ENCODE results near the gene UBE2D2. TPM values are rescaled to one million over a fixed set of nuclear protein-coding genes. Genes with fewer than 3 reads are reported as not detected.
"Not testable (repeated sequence)": the region's sequence is repeated elsewhere in the genome, so short reads cannot be mapped to it uniquely, and the experiment has no call there.

The UBE2D2 gene
- 100 to 1,000 TPM; 140 to 182 (median 155) TPM for polyA plus RNA-seq (ENCODE audit: insufficient read length in 4 of 4)

DNA sequence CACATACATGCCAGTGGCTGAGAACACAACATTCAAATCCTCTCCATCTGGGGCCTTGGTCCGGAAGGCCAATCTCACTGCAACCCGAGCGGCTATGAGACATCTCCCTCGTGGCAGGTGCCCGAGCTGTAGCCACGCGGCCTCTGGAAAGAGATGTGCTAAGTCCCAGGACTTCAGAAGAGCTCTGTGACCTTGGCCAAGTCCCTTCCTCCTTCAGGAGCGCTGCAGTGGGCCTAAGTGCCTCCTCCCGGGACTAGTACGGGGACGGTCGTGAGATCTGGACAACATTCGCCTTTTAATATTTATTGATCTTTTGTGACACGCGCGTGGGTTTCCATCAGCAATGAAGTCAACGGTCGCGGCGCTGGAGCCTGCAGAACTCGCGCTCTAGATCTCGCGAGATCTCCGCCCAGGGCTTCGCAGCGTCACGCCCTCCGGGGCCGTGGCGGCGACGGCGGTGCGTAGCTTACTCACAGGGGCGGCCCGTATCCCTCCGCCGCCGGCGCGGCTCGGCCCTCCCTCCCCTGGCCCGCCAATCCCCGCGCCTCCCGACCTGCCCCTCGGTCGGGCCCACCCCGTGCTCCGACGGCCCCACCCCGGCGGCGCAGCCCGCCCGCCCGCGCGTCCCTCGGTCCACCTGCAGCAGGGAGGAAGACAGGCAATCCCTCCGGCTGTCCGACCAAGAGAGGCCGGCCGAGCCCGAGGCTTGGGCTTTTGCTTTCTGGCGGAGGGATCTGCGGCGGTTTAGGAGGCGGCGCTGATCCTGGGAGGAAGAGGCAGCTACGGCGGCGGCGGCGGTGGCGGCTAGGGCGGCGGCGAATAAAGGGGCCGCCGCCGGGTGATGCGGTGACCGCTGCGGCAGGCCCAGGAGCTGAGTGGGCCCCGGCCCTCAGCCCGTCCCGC lies at the start of gene UBE2D2:
TSS of gene UBE2D2 (plus strand) at position 588 of the 903 bp plus-strand sequence. CDS start 453 bp downstream, outside the sequence.
- peak; percentile 92 to 98 (median 95) for DNase-seq (ENCODE audit: low read depth in 4 of 4, low spot score in 2 of 4)

DNA sequence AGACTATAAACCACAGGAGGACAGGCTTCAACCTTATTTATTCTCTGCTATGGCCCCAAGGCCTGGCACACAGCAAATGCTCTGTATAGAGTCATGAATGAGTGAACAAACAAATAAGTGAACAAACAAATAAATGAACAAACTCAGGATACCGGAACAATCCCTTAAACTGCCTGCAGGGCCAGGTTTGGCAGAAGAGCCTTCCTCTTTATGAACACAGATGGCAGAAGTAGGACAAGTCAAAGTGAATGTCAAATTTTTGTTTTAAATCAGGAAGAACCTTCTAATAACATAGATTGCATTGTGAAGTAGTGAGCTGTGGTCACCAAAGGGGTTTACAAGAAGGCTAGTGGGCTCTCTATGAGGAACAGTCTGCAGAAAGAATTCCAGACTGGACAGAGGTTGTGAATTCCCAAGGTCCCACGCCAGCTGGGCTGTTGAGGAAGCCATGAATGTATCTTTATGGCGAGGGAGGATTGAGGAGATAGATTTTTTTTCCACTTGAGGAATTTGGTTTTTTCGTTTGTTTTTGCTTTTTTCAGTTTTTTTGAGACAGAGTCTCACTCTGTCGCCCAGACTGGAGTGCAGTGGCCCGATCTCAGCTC lies 48.3 kb upstream of the UBE2D2 start:
- DNase-seq (ENCODE audit: low read depth in 4 of 4, low spot score in 2 of 4), result no peak

DNA sequence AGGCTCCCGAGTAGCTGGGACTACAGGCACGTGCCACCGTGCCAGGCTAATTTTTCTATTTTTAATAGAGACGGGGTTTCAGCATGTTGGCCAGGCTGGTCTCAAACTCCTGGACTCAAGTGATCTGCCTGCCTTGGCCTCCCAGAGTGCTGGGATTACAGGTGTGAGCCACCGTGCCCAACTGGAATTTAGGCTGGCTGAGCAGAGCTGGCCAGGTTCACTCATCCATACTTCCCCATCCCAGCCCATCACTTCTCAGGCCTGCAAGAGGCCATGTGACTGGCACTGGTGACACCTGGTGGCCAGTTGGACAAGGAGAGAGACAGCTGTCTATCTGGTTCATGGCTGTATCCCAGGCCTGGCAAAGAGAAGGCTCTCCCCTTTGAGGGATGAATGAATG lies 47.7 kb upstream of the UBE2D2 start:
- DNase-seq (ENCODE audit: low read depth in 4 of 4, low spot score in 2 of 4), result peak in 3 of 4 donors; percentile 23 to 60 (median 32)

DNA sequence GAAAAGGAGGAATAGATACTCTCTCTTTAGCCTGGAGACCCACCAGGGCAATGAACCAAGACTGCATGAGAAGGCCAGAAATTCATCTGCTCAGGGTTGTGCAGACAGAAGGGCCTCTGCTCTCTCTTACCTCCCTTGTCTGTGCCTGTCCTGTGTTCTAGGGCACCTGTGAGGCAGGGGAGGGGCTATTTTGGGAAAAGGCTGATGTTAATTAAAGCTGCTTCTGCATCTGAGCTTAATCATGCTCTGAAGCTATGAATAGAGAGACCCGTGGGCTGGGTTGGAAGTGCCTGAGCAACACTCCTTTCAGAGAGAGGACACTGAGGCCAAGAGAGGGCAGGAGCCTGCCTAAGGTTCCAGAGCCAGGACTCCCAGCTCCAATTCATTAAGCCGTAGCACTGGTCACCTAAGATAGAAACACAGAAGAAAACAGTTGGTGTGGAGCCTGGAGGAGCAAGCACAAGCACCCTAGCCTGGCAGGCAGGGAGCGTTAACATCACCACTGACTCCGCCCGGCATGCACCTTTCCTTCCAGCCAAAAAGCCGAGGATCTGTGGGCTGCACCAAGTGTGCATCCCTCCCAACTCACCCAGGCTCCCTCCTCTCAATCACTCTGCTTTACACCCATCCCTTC lies 47.2 kb upstream of the UBE2D2 start:
- no peak for DNase-seq (ENCODE audit: low read depth in 4 of 4, low spot score in 2 of 4)

DNA sequence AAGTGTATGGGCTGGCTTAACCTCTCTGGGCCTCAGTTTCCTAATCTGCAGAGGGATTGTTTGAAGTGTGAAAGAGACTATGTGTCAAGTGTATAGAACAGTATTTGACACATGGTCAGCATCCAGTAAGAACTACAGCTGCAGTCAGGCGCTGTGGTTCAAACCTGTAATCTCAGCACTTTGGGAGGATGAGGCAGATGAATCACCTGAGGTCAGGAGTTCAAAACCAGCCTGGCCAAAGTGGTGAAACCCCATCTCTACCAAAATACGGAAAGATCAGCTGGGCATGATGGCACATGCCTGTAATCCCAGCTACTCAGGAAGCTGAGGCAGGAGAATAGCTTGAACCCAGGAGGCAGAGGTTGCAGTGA lies 46.7 kb upstream of the UBE2D2 start:
- DNase-seq (ENCODE audit: low read depth in 4 of 4, low spot score in 2 of 4), result no peak

DNA sequence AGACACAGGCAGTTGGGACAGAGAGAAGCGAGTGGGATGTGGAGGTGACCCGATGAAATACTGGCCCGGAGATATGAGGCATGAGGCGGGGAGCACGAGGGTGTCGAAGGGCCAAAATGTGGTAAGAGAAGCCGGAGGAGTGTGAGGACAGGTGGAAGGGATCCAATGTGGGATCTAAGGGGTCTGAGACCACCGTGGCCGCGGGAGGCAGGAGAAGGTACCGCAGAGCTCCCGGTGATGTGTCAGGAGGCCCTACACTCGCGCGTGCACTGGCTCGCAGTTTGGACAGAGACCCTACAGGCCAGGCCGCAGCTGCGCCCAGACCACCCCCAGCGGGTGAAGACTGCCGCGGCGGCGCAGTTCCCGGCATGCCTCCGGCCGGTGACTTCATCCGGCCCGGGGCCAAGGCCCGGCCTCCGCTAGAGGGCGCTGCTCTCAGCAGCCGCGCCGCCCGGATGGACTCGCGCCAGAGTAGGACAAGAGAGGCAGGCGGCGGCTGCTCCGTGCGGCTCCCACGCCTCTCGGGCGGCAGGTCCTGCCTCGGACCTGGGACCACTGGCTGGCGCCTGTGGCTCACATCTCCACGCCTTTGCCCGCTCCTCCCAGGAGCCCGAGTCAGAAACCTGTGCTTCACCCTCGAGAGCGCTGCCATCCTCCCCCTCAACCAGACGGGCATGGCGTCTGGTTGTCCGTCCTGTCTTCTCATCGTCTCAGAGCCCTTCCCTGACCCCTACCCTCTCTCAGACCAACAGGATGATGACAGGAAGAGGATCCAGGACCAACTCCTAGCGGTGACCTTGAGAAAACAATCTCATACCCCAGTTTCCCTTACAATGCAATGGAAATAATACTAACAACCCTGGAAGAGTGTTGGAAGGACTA lies 43.2 kb upstream of the UBE2D2 start:
- DNase-seq (ENCODE audit: low read depth in 4 of 4, low spot score in 2 of 4), result peak; percentile 75 to 90 (median 87)

DNA sequence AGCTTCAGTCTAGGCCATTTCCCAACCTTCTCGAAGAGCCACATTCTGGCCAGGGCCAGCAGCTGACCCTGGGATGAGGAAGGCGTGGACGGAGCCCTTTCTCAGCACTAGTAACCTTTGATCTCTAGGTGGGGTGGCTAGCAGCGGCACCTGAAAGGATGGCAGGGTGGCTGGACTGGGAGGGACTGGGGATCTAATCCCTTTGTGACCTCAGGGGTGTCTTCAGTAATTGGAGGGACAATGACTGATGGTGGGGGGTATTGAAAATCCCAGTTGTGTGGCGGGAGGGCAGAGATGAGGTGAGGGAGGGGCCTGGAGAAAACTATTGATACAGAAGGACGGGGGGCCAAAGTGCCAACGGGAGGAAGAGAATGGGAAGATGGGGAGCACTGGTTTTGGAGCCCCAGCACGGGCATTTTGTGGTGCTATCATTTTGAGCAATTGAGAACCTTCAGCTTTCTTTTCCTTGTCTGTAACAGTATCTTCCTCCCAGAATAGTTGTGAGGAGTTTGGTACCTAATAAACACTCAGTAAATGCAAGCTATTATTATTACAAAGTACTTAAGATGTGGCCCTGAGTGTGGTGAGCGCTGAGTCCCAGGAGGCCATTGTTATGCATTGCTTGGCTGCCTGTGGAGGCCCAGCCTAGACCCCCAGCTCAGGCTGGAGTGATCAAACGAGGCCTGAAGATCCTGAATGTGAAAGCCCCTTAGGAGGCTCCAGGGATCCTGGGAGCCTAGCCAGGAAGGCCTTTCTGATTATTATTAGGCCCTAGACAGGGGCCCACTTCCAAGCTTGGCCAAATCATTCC lies 37.3 kb upstream of the UBE2D2 start:
- DNase-seq (ENCODE audit: low read depth in 4 of 4, low spot score in 2 of 4), result no peak

DNA sequence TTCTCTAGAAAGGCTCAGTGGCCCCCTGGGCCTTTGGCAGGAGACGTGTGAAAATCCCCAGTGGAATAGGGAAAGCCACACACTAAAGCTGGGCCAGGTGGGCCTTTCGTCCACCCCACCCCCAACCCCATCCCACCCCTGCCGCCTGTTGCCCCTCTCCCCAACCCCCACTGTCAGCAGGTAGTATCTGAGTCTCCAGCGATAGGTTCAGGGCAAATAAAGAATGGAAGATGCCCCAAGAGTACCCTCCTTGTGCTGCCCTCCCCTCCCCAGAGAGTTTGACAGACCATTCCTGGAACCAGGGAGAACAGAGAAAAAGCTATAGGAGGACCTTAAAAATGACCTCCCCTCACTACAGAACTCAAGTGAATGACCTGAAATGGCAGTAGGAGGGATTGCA lies 36.7 kb upstream of the UBE2D2 start:
- no peak for DNase-seq (ENCODE audit: low read depth in 4 of 4, low spot score in 2 of 4)

DNA sequence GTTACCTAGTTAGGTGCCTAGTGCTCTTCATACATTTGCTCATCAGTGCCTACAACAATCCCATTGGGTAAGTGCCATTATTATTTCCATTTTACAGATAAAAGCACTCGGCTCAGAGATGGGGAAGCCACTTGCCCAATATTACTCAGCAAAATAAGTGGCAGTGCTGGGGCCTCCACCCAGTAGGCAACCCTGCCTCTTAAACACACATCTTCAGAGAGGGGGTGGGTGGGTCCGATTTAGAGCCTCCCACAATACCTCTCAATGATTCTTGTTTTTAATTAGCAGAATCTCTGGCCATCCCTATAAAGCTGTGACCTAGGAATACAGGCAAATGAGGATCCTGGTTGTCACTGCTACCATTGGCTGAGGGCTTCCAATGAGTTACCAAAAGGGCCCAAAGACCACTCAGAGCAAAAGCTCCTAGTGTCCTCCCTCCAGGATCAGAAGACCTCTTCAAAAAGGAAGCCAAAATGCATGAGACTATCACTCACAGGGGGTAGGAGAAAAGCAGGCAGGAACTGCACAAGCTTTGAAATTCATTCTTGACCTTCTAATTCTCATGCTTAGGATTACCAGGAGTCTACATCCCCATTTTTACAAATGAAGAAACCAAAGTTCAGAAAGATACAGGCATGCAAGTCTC lies 36.1 kb upstream of the UBE2D2 start:
- no peak for DNase-seq (ENCODE audit: low read depth in 4 of 4, low spot score in 2 of 4)

DNA sequence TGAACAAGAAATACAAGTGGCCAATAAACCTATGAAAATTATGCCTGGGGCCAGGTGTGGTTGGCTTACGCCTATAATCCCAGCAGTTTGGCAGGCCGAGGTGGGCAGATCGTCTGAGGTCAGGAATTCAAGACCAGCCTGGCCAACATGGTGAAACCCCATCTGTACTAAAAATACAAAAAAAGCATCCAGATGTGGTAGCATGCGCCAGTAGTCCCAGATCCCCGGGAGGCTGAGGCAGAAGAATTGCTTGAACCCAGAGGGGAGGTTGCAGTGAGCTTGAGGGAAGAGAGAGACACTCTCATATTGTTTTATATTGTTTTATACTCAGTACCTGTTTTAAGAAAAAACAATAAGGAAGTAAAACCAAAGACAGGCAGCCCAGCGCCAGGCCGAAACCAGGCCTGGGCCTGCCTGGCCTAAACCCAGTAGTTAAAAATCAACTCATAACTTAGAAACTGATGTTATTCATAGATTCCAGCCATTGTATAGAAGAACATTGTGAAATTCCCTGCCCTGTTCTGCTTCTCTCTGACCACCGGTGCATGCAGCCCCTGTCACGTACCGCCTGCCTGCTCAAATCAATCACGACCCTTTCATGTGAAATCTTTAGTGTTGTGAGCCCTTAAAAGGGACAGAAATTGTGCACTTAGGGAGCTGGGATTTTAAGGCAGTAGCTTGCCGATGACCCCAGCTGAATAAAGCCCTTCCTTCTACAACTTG lies 35.4 kb upstream of the UBE2D2 start:
- DNase-seq (ENCODE audit: low read depth in 4 of 4, low spot score in 2 of 4), result not testable (repeated sequence)

DNA sequence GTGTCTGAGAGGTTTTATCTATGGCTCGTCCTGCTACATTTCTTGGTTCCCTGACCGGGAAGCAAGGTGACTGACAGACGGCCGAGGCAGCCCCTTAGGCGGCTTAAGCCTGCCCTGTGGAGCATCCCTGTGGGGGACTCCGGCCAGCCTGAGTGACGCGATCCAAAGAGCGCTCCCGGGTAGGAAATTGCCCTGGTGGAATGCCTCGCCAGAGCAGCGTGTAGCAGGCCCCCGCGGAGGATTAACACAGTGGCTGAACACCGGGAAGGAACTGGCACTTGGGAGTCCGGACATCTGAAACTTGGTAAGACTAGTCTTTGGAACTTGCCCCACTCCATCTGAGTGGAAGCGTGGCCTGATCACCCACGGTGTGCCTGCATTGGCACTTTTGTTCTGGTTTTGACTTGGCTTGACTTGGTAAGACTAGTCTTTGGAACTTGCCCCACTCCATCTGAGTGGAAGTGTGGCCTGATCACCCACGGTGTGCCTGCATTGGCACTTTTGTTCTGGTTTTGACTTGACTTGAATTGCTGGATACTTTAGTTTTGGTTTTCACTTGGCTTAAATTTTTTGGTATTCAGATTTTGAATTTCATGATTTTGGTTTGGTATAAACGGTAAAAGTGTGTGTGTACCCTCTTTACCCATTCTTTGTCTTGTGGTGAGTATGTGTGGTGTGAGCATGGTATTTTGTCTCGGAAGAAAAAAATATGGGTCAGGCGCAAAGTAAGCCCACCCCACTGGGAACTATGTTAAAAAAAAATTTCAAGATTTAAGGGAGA lies 34.6 kb upstream of the UBE2D2 start:
- DNase-seq (ENCODE audit: low read depth in 4 of 4, low spot score in 2 of 4), result not testable (repeated sequence)

DNA sequence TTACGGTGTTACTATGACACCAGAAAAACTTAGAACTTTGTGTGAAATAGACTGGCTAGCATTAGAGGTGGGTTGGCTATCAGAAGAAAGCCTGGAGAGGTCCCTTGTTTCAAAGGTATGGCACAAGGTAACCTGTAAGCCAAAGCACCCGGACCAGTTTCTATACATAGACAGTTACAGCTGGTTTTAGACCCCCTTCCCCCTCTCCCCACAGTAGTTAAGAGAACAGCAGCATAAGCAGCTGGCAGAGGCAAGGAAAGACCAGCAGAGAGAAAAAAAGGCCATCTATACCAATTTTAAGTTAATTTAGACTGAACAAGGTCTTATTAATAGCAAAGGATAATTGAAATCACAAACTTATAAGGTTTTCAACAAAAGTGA lies 34.1 kb upstream of the UBE2D2 start:
- not testable (repeated sequence) for DNase-seq (ENCODE audit: low read depth in 4 of 4, low spot score in 2 of 4)

DNA sequence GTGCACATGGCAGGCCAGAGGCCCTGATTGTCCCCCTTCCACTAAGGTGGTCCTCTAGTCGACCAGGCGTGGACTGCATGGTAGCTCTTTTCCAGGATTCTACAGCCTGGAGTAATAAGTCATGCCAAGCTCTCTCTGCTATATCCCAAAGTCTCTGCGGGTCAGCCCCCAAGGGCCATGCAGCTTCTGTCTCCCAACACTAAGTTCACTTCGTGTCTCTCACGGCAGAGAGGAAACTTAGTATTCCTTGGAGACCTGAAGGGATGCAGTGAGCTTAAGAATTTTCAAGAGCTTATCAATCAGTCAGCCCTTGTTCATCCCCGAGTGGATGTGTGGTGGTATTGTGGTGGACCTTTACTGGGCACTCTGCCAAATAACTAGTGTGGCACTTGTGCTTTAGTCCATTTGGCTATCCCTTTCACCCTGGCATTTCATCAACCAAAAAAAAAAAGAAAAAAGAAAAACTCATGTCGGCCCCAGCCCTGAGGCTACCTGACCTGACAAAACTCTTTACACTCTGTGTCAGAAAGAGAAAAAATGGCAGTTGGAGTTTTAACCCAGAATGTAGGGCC lies 33.2 kb upstream of the UBE2D2 start:
- DNase-seq (ENCODE audit: low read depth in 4 of 4, low spot score in 2 of 4), result not testable (repeated sequence)

DNA sequence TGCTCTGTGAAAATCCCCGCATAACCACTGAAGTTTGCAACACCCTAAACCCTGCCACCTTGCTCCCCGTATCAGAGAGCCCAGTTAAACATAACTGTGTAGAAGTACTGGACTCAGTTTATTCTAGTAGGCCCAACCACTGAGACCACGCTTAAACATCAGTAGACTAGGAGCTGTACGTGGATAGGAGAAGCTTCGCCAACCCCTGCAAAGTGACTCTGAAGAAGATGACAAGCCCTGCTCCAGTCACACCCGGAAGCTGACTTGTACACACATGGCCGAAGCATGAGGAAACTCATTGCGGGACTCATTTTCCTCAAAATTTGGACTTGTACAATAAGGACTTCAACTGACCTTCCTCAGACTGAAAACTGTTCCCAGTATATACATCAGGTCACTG lies 32.4 kb upstream of the UBE2D2 start:
- DNase-seq (ENCODE audit: low read depth in 4 of 4, low spot score in 2 of 4), result not testable (repeated sequence)

DNA sequence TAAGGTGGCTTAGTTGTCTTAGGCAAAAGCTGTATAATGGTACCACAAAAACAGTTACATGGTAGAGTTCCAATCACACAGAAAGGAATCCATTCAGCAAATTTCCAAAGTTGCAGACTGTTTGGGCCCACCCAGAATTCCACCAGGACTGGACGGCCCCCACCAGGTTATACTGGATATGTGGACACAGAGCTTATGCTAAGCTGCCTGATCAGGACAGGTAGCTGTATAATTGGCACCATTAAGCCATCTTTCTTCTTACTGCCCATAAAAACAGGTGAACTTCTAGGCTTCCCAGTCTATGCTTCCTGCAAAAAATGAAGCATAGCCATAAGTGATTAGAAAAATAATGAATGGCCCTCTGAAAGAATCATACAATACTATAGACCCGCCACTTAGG lies 31.1 kb upstream of the UBE2D2 start:
- not testable (repeated sequence) for DNase-seq (ENCODE audit: low read depth in 4 of 4, low spot score in 2 of 4)

DNA sequence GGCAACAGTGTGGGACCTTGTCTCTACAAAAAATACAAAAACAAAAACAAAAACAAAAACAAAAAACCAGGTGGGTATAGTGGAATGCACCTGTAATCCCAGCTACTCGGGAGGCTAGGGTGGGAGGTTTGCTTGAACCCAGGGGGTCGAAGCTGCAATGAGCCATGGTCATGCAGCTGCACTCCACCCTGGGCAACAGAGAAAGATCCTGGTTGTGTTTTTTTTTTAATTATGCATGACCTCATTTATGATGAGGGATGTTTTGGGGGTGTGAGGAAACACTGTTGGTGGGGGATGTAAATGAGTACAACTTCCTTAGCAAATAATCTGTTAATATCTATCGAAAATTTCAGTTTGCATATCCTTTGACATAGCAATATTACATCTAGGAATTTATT lies 29.4 kb upstream of the UBE2D2 start:
- no peak for DNase-seq (ENCODE audit: low read depth in 4 of 4, low spot score in 2 of 4)

DNA sequence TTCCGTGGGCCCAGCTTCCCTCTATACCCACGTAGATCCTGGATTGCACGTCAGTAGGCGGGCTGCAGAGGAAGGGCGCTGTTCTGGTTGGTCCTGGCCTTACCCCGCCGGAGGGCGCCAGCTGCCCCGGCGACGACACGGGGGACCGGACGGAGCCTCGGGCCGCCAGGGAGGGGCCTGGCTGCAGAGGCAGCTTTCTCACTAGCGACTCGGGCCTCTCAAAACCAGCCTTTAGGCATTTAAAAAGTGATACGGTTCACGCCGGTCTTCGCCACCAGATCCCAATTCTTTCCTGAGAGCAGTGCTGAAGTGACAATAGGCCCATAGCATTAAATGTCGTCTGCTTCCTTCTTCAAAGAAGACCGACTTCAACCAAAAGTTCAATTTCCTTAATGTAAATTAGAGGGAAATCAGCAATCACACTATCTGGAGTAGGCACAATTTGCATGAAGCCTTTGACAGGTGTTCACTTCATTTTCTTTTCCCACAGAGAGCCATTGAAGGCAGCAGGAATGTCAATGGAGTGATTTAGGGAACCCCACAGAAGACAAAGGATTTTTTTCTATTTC lies 17.6 kb upstream of the UBE2D2 start:
- no peak for DNase-seq (ENCODE audit: low read depth in 4 of 4, low spot score in 2 of 4)

Measured in left renal cortex interstitium (tissue), 4 donors.